NCI-H446 (cell line): ENCODE data around the gene NOP9.
"Not testable (repeated sequence)": the region's sequence is repeated elsewhere in the genome, so short reads cannot be mapped to it uniquely, and the experiment has no call there.

Experiments used
- DNase-seq, 2 experiments: peaks; one replicate each; lab custom pipeline; 2025; lab: John Stamatoyannopoulos, UW

Gene NOP9

GRCh38 chr14:24353559-24354481, 54.2 kb downstream of the NOP9 start:
- DNase-seq = no peak

- DNase-seq = not testable (repeated sequence)
These were observed 54.8 kb downstream of the NOP9 start for GRCh38 chr14:24354482-24354825.

DNA sequence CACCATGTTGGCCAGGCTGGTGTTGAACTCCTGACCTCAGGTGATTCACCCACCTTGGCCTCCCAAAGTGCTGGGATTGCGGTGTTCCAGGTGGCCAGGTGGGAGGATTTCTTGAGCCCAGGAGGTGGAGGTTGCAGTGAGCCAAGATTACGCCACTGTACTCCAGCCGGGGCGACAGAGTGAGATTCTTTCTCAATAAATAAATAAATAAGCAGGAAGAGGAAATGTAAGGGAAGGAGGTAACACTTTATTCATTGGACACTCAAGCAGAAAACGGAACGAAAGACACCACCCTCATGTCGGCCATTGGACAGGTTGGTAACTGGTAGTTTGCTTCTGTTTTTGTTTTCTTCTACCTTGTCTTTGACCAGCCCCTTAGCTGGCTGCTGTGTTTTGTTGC, 55.4 kb downstream of the NOP9 start:
- no peak for DNase-seq

- no peak for DNase-seq
These were observed 56.6 kb downstream of the NOP9 start for GRCh38 chr14:24356208-24356607.
